ENCODE results near the gene ZNF443. TPM values are rescaled to one million over a fixed set of nuclear protein-coding genes. Genes with fewer than 3 reads are reported as not detected.
"Not testable (repeated sequence)": the region's sequence is repeated elsewhere in the genome, so short reads cannot be mapped to it uniquely, and the experiment has no call there.

The ZNF443 gene
- total RNA-seq, 1 experiment from 2014 or later, result 5.2 TPM

GRCh38 chr19:12400633-12401502, 40.0 kb downstream of the ZNF443 start, which contains the start of gene ZNF799:
TSS of gene ZNF799 (minus strand) at chr19:12401271. CDS start at chr19:12401070, 201 bp downstream.
- CTCF ChIA-PET, result no interaction called here
- H3K36me3 ChIP-seq (ENCODE audit: insufficient read depth, low read length, poor library complexity, severe bottlenecking), result no peaks in the 10 kb centered on the region
- H3K4me1 ChIP-seq (ENCODE audit: insufficient read depth, low read length, poor library complexity, severe bottlenecking), result no peaks in the 10 kb centered on the region
- TF ChIP-seq EZH2 (IDR thresholded peaks at IDR 0.05; ENCODE audit: borderline replicate concordance, low read depth, low read length, poor library complexity, severe bottlenecking) (no peak), CTCF (conservative IDR thresholded peaks at IDR 0.05; ENCODE audit: low read depth, low read length) (no peak)
- peak; percentile 98 for DNase-seq (ENCODE audit: low spot score)
- intact Hi-C loops (cut with micrococcal nuclease; ENCODE audit: unreplicated experiment), result no loop called here
- peaks cover 5% of the 10 kb centered on the region for H3K9me3 ChIP-seq (ENCODE audit: low read depth, low read length, poor library complexity, severe bottlenecking)
- POLR2A ChIA-PET (ENCODE audit: low non-redundant PET), result no interaction called here
- no peak within 1 kb of the TSS for H3K27ac ChIP-seq (ENCODE audit: low read depth, low read length, poor library complexity, severe bottlenecking)
- peak within 1 kb of the TSS; percentile 84 for H3K4me3 ChIP-seq (ENCODE audit: low read depth, low read length, poor library complexity, severe bottlenecking)
- BruUV-seq (replicated peaks), result no TSS peak
- no peaks in the 10 kb centered on the region for H3K27me3 ChIP-seq (replicated peaks; ENCODE audit: insufficient read depth, low read depth, low read length, poor library complexity)

- H3K9me3 ChIP-seq (ENCODE audit: low read depth, low read length, poor library complexity, severe bottlenecking); intact Hi-C loops (cut with micrococcal nuclease; ENCODE audit: unreplicated experiment); H3K36me3 ChIP-seq (ENCODE audit: insufficient read depth, low read length, poor library complexity, severe bottlenecking); POLR2A ChIA-PET (ENCODE audit: low non-redundant PET); H3K4me1 ChIP-seq (ENCODE audit: insufficient read depth, low read length, poor library complexity, severe bottlenecking); DNase-seq (ENCODE audit: low spot score); H3K27ac ChIP-seq (ENCODE audit: low read depth, low read length, poor library complexity, severe bottlenecking); H3K27me3 ChIP-seq (replicated peaks; ENCODE audit: insufficient read depth, low read depth, low read length, poor library complexity): not testable (repeated sequence)
- H3K4me3 ChIP-seq (ENCODE audit: low read depth, low read length, poor library complexity, severe bottlenecking), result peak overlapping the region; percentile 84
- BruUV-seq (replicated peaks), result TSS peak; percentile 18
- CTCF ChIA-PET, result interaction anchor here (0.6 kb wide), 1 partner anchor 96 kb away, joined by 4 read pairs; no protein-coding TSS in a partner anchor
These were observed 40.8 kb downstream of the ZNF443 start for GRCh38 chr19:12399901-12400632.

GRCh38 chr19:12391148-12391547, 49.7 kb downstream of the ZNF443 start:
- intact Hi-C loops (cut with micrococcal nuclease; ENCODE audit: unreplicated experiment); H3K9me3 ChIP-seq (ENCODE audit: low read depth, low read length, poor library complexity, severe bottlenecking); H3K4me3 ChIP-seq (ENCODE audit: low read depth, low read length, poor library complexity, severe bottlenecking); BruUV-seq (replicated peaks); H3K36me3 ChIP-seq (ENCODE audit: insufficient read depth, low read length, poor library complexity, severe bottlenecking); H3K27me3 ChIP-seq (replicated peaks; ENCODE audit: insufficient read depth, low read depth, low read length, poor library complexity); H3K27ac ChIP-seq (ENCODE audit: low read depth, low read length, poor library complexity, severe bottlenecking); CTCF ChIA-PET; POLR2A ChIA-PET (ENCODE audit: low non-redundant PET); DNase-seq (ENCODE audit: low spot score); H3K4me1 ChIP-seq (ENCODE audit: insufficient read depth, low read length, poor library complexity, severe bottlenecking): not testable (repeated sequence)

- CTCF ChIA-PET; H3K4me1 ChIP-seq (ENCODE audit: insufficient read depth, low read length, poor library complexity, severe bottlenecking); H3K9me3 ChIP-seq (ENCODE audit: low read depth, low read length, poor library complexity, severe bottlenecking); intact Hi-C loops (cut with micrococcal nuclease; ENCODE audit: unreplicated experiment); POLR2A ChIA-PET (ENCODE audit: low non-redundant PET); H3K4me3 ChIP-seq (ENCODE audit: low read depth, low read length, poor library complexity, severe bottlenecking); DNase-seq (ENCODE audit: low spot score); H3K27ac ChIP-seq (ENCODE audit: low read depth, low read length, poor library complexity, severe bottlenecking); H3K27me3 ChIP-seq (replicated peaks; ENCODE audit: insufficient read depth, low read depth, low read length, poor library complexity); BruUV-seq (replicated peaks); H3K36me3 ChIP-seq (ENCODE audit: insufficient read depth, low read length, poor library complexity, severe bottlenecking): not testable (repeated sequence)
These were observed 54.5 kb downstream of the ZNF443 start for GRCh38 chr19:12386365-12386764.
